Tibial artery (tissue), 4 donors: Measurements from ENCODE around the gene SLC38A1.

Experiments
- DNase-seq, 2 donors: peaks; one replicate each; pipeline ENCODE4 v3.0.0-alpha.2; 2019
- H3K27ac ChIP-seq, 2 donors: fragments of 200-600 bp; sonication (generic) in 1 of 2; 1 replicate in 1 of 2; 2 replicates in 1 of 2; pipeline ENCODE4 v1.5.1; 2018 to 2019; ENCODE audit warnings: mild to moderate bottlenecking in 1 of 2
- H3K27me3 ChIP-seq, 2 donors: fragments of 200-600 bp; sonication (generic) in 1 of 2; one replicate each; pipeline versions ENCODE4 v1.5.1 to v1.6.0; 2016 to 2019
- H3K36me3 ChIP-seq, 3 donors: fragments of 200-600 bp; sonication (generic) in 2 of 3; one replicate each; pipeline ENCODE4 v1.5.1; 2016 to 2019; ENCODE audit warnings: mild to moderate bottlenecking in 2 of 3
- H3K4me1 ChIP-seq, 4 donors: fragments of 200-600 bp; sonication (generic) in 2 of 4; 1 replicate in 3 of 4; 2 replicates in 1 of 4; pipeline ENCODE4 v1.5.1; 2016 to 2019
- H3K4me3 ChIP-seq, 2 donors: fragments of 200-600 bp; sonication (generic) in 1 of 2; 1 replicate in 1 of 2; 2 replicates in 1 of 2; pipeline ENCODE4 v1.5.1; 2018 to 2019; ENCODE audit warnings: mild to moderate bottlenecking in 2 of 2
- H3K9me3 ChIP-seq, 3 donors: fragments of 200-600 bp; sonication (generic) in 1 of 3; one replicate each; pipeline ENCODE4 v1.5.1; 2016 to 2019
- intact Hi-C: fragments of 100-400 bp; cut with DNase I; formaldehyde crosslinking; loops from one replicate; pipeline ENCODE4 v1.15.0; 2023; ENCODE audit warnings: low total_unique reads
- TF ChIP-seq, protein P1 (sequence below), 2 experiments: fragments of 200-600 bp in 1 of 2; fragments of 450-650 bp in 1 of 2; IDR thresholded peaks; one replicate each; pipeline ENCODE4 v1.5.1; 2017 to 2019; ENCODE audit warnings: antibody characterized with exemption in 2 of 2, mild to moderate bottlenecking in 1 of 2, moderate library complexity in 1 of 2

The SLC38A1 gene

GRCh38 chr12:46238821-46239220 is 30.0 kb downstream of the SLC38A1 start:
- no peaks in the 10 kb centered on the region for H3K27me3 ChIP-seq
- no peak overlapping the region for H3K4me3 ChIP-seq
- peaks cover 0 to 25% (median 7%) of the 10 kb centered on the region in 4 donors for H3K4me1 ChIP-seq
- no peaks in the 10 kb centered on the region for H3K9me3 ChIP-seq
- H3K27ac ChIP-seq: no peak overlapping the region
- no peak for DNase-seq
- TF ChIP-seq, protein P1, sequence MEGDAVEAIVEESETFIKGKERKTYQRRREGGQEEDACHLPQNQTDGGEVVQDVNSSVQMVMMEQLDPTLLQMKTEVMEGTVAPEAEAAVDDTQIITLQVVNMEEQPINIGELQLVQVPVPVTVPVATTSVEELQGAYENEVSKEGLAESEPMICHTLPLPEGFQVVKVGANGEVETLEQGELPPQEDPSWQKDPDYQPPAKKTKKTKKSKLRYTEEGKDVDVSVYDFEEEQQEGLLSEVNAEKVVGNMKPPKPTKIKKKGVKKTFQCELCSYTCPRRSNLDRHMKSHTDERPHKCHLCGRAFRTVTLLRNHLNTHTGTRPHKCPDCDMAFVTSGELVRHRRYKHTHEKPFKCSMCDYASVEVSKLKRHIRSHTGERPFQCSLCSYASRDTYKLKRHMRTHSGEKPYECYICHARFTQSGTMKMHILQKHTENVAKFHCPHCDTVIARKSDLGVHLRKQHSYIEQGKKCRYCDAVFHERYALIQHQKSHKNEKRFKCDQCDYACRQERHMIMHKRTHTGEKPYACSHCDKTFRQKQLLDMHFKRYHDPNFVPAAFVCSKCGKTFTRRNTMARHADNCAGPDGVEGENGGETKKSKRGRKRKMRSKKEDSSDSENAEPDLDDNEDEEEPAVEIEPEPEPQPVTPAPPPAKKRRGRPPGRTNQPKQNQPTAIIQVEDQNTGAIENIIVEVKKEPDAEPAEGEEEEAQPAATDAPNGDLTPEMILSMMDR (IDR thresholded peaks at IDR 0.05): no peak
- peaks cover 0 to 19% (median 15%) of the 10 kb centered on the region in 3 donors for H3K36me3 ChIP-seq
- intact Hi-C loops: no loop called here

DNA sequence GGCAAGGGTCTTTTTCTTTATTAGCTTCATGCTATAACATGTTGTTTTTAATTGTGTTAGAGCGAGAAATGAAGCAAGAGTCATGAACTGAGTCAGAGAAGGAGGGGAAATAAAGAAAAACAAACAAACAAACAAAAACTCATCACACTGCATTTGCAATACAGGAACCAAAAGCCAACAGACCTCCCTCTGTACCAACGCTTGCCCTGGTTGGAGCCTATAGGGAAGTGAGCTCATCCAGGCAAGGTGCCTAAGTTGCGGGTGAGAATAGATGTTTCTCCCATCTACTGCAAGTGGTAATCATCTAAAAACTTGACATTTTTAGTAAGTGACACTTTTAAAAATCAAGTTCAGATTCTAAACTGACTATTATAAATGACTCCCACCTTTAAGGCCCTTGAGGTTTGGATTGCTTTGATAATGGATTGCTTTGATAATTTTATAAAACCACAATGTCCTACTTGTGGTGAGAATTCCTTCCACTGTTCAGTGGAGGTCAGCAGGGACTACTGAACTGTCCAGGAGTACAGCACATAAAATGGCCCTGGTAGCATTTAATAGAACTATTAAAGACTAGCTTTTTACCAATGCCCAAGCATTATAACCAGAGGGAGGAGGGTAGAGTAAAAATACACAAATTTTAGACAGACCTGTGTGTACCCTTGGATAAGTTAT is 31.3 kb downstream of the SLC38A1 start:
- intact Hi-C loops: no loop called here
- Histone ChIP-seq H3K27ac (no peak overlapping the region), H3K9me3 (no peaks in the 10 kb centered on the region), H3K4me1 (peaks cover 0 to 25% (median 7%) of the 10 kb centered on the region in 4 donors), H3K27me3 (no peaks in the 10 kb centered on the region), H3K4me3 (no peak overlapping the region), H3K36me3 (peaks cover 0 to 19% (median 15%) of the 10 kb centered on the region in 3 donors)
- TF ChIP-seq, protein P1 (IDR thresholded peaks at IDR 0.05): no peak
- no peak for DNase-seq

GRCh38 chr12:46234000-46234399 is 34.8 kb downstream of the SLC38A1 start:
- Histone ChIP-seq H3K4me3 (no peak overlapping the region), H3K4me1 (peaks cover 0 to 40% (median 12%) of the 10 kb centered on the region in 4 donors), H3K36me3 (peaks cover 0 to 5% (median 0%) of the 10 kb centered on the region in 3 donors), H3K27ac (no peak overlapping the region), H3K9me3 (no peaks in the 10 kb centered on the region), H3K27me3 (no peaks in the 10 kb centered on the region)
- TF ChIP-seq, protein P1 (IDR thresholded peaks at IDR 0.05): no peak
- no peak for DNase-seq
- intact Hi-C loops: no loop called here

DNA sequence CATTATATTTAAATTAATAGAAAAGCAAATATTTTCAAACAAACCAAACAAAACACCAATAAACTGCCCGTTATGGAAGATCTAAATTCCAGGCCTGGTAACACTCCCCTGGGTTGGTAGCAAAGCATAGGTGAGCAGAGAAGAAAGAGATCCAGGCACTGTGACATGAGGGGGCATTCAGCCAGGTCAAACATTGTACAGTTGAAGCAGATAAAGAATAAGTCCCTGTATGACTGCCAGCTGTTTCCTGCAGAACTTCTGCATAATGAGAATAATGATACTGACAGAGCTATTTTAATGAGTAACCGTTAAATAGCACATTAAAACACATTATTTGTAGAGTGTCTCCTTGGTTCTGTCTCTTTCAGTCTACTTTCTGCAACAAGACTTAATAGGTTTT is 35.4 kb downstream of the SLC38A1 start:
- Histone ChIP-seq H3K27ac (no peak overlapping the region), H3K4me1 (peaks cover 0 to 46% (median 17%) of the 10 kb centered on the region in 4 donors), H3K27me3 (no peaks in the 10 kb centered on the region), H3K4me3 (no peak overlapping the region), H3K9me3 (no peaks in the 10 kb centered on the region), H3K36me3 (peaks cover 0 to under 1% (median 0%) of the 10 kb centered on the region in 3 donors)
- DNase-seq: no peak
- intact Hi-C loops: no loop called here
- TF ChIP-seq, protein P1 (IDR thresholded peaks at IDR 0.05): no peak

GRCh38 chr12:46230983-46231382 is 37.9 kb downstream of the SLC38A1 start:
- no peak for DNase-seq
- intact Hi-C loops: no loop called here
- Histone ChIP-seq H3K4me1 (peaks cover 0 to 56% (median 30%) of the 10 kb centered on the region in 4 donors), H3K4me3 (no peak overlapping the region), H3K36me3 (no peaks in the 10 kb centered on the region), H3K27ac (no peak overlapping the region), H3K27me3 (no peaks in the 10 kb centered on the region), H3K9me3 (no peaks in the 10 kb centered on the region)
- TF ChIP-seq, protein P1 (IDR thresholded peaks at IDR 0.05): no peak
